HG03460 (cell line): ENCODE measurements around the gene LIMK2.
"Not testable (repeated sequence)": the region's sequence is repeated elsewhere in the genome, so short reads cannot be mapped to it uniquely, and the experiment has no call there.

Source experiments
- ATAC-seq: cut with Tn5 transposase; IDR thresholded peaks from one replicate; pipeline ENCODE4 v1.9.1; 2021; ENCODE audit not compliant: unreplicated experiment

LIMK2 gene

DNA sequence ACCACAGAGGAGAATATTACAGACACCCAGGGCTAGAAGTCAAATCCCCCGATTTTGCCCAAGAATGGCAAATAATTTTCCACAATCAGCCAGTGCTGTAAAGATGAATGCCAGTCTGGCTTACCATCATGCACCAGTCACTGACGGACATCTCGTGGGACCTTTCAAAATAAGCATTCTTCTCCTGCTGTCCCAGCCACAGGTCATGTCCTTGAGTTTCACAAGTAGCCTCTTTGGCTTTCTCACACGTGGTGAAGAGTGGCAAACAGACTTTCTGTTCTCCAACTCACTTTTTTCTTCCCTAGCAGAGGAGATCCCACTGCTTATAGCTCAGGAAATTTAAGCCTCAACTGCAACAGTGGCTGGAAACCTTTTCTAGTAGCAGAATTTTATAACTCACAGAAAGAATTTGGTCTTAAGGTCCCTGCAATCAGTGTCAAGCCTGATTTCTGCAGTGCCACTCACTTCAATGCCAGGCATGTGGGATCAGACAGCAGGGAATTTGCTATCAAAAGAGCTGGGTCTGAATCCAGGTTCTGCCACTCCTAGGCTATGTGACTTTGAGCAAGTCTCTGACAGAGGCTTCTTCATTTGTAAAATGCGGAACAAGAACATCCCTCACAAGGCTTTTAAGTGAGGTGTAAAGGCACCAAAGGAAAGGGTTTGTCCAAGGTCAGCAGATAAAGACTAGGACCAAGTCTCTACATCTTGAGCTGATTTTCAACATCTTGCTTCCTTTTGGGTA lies 76.6 kb downstream of the LIMK2 start:
- no peak for ATAC-seq

DNA sequence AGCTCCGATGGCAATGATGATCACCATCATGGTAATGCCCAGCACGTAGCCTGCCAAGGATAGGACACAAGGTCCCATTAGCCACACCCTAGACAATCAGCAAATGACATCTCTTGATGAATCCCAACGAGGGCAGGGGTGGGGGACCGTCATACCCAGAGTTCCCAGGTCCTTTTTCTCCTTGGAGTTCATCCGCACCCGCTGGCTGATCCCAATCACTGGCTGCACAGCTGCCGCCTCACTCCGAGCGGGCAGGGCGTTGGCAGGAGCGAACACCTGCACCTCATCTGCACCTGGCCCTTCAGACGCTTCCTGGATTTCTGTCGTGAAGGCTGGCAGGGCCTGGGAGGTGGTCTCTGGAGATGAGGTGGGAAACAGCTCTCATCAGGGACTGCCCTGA lies 77.2 kb downstream of the LIMK2 start:
- ATAC-seq: no peak

DNA sequence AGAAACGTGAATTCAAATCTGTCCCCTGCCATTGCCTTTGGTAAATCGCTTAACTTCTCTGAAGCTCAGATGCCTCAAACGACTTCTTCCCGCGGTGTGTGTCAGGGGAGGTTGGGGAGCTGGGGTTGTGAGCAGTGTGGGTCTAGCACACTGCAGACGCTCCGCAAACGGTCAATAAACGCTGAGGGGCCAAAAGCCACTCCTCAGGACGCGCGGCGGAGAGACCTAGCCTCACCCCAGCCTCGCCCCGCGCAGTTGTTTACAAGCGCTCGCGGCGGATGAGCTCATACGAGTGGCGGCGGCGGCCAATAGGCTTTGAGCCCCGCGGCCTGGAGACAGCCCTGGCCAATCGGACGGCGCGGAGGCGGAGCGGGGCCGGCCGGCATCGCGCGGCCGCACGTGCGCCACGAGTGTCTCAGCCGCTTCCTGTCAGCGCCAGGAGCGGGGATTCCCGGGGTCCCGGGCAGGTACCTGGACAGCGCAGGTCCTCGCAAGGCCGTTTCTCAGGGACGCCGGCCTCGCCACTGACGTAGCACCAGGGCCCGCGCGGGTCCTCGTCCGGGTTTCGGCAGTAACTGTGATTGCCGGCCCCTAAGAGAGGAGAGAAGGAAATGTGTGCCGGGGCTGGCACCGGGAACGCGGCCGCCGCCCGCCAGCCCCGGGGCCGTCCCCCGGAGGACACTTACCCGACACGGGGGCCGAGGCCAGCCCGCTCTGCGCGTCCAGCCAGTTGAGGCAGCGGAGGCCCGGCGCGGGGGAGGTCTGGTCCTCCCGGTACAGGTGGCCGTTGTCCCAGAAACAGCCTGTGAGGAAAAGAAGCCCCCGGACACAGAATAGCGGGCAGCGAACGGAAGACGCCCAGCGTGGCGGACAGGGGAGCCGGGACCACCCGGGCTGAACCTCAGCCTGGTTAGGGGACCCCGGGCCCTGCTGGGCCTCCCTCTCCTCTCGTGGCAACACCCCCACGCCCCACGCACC lies 78.7 kb downstream of the LIMK2 start:
- peak; percentile 75 for ATAC-seq

DNA sequence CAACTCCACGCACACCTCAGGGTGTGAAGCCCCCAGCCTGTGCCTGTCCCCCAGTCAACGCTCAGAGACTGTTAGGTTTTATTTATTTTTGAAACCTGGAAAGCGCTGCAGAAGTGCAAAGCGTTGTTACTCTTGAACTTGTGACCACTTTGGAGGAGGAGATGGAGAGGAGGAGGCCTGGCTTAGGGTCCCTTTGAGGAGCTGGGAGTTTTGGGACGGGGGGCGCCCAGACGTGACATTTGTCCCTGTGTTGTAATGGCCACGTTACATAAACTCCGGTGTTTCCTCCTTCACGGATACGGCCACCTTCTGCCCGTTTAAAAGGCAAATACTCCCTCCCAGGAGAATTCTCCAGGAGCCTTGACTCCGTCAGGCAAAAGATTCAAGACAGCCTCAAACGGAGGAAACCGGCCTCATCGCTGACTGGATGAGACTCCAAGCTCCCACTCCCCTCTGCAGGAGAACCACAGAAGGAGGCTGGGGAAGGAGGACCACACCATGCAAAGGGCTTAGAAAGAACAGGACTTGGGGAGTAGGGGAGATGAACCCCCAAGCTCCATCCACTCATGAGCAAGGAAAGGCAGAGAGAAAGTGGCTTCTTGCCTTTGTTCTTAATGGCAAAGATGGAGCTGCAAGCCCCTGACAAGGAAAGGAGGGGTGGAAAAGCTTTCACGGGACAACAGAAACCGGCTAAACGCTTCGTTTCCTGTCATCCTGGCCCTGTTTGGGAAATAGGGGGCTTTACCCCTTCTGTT lies 79.6 kb downstream of the LIMK2 start:
- no peak for ATAC-seq

DNA sequence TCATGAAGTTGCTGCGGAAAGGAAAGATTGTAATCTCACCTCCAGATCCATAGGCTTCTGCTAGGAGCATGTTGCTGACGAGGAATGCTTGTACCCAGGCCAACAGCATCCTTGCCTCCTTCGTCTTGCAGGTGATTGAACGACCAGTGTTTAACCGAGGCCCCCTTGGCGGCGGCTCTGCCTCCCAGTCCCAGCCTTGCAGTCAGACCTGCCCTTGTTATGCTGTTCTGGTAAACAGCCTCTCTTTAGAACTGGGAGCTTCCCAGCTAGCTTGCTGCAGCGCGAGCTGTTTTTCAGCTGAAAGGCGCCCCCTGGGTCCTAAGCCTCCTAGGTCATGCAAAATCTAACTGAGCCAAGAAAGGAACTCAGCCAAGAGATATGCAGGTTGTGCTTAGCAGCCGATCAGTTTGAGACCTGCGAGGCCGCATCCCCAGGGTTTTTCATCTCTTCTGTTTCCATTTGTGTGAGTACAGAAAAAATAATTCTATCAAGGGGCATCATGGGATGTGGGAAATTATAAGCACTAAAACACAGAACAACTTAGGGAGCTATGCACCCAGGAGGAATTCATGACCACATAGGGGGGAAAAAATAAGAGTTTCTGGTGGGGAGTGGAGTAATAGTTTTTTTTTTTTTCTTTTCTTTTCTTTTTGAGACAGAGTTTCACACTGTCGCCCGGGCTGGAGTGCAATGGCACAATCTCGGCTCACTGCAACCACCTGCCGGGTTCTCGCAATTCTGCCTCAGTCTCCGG lies 80.3 kb downstream of the LIMK2 start, which contains the start of gene PIK3IP1:
Gene PIK3IP1, minus strand, starts transcription at position 253 of the 754 bp plus-strand sequence. Its CDS starts 144 bp downstream, at position 109.
- no peak for ATAC-seq

DNA sequence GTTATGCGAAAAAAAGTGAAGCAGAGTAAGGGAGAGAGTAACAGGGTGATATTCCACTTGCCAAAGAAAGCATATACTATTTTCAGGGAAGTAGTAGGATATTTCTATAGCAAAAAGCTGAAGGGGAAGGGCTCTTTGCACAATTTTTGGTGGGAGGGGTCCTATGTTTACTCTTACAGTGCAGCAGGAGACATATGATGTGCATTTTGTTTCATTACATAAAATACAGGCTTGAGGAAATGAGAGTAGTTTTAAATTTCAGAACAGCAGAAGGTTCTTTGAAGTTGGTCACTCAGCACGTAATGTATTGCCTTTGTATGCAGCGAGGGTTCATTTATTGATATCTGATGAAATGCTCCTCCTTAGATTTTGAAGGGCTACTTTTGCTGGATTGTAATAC lies 83.3 kb downstream of the LIMK2 start:
- no peak for ATAC-seq

DNA sequence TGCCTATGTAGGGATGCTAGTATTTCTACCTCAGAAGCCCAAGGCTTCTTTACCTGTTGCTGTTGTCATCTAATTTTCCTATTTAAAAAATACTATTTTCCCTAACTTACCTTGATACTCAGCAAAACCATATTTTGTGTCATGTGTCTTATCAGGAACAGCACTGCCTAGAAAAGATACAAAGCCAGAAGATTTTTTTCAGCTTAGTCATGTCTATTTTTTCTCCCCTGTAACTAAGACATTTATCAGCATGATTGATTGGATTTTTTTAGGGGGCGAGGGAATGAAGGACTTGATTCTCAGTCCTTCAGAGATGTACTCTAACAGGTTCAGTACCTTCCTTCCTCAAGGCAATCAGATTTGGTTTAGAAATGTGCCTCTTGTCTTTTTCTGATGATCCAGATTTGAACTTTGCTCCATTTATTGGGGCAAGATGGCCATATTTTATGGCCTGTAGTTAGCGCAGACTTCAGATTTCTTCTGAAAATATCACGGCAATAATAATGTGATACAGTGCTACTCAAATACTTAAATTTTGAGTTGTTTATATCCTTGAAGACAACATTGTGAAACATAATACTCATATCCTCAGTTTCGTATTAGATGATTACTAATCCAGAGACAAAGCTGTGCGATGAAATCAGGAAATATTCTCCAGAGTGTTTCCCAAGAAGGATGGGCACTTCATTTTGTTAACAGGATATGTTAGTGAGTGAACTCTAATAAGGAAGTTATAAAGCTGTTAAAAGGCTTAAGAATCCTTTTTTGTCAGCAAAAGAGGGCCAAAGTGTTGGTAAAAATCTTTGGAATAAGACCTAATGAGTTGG lies 83.9 kb downstream of the LIMK2 start:
- ATAC-seq: no peak

DNA sequence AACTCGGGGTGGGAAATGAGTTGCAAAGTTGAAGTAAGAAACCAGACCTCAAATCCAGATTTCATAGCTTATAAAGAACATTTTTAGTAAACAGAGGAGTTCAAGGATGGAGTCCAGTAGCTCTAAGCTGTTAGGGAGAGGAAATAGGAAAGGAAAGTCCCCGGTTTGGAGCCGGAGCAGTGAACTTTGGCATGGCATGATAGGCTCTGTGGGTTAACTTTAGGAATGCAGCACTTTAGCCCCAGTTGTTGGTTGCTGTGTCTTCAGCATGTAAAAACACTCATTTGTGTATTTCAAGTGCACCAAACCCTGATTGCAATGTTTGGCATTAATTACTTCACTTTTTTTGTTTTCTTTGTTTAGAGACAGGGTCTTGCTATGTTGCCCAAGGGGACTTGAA lies 88.8 kb downstream of the LIMK2 start:
- no peak for ATAC-seq

DNA sequence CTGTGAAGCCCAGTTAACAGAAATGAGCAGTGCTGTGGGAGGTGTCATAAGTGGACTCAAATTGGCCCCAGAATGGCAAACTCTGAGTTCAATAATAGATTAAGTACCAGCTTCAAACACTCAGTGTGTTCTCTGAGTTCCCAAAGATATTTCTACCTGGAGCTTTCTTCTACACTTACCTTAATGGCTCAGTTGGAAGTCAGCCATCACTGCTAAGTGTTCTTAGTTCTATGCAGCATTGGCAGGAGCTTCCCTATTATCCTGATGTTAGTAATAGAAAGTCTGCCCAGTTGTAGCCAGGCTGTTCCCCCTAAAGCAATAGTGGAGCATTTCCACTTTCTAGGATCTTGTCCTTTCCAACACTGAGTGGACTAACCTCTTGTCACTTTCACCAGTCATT lies 89.9 kb downstream of the LIMK2 start:
- no peak for ATAC-seq

DNA sequence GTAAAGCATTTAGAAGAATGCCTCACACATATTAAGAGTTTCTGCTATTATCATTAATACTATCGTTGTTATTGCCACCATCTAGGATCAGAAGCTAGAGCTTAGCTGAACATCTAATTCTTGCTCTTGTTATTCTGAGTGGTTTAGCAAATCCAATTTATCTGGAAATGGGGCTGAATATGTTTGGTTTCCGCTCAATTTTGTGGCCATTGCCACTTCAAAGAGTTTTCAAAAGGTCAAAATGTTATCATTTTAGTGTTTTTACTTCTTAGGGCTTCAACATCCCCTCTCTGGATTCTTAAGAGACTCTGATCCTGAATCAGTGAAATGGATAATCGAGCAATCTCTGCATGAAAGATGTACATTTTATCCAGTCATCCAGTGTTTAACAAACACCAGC lies 90.4 kb downstream of the LIMK2 start:
- no peak for ATAC-seq

DNA sequence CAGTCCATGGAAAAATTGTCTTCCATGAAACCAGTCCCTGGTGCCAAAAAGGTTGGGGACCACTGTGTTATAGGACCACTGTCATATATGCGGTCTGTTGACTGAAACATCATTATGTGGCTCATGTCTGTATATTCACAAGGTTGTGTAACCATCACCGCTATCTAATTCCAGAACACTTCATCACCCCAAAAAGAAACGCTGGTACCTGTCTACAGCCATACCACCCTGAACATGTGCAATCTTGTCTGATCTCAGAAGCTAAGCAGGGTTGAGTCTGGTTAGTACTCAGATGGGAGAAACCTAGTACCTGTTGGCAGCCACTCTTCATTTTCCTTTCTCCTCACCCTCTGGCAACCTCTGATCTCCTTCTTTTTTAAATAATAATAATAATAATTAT lies 93.1 kb downstream of the LIMK2 start:
- ATAC-seq: no peak

DNA sequence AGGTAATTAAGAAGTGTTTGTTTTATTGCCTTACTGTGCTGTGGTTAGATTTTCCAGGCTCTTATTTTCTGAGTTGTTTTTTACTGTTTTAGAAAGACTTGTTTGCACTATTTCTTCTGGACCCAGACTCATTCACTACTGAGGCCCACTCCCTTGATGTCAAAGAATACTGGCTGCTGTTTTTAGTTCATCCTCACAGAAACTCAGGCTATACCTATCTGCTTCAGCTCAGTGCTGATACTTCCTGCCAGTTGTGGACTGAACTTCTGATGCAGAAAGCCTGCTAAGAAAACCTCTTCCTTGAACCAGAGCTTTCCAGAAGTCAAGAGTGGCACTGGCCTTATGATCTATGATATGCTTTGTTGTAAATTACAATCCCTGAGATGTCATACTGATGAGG lies 96.1 kb downstream of the LIMK2 start:
- ATAC-seq: no peak

DNA sequence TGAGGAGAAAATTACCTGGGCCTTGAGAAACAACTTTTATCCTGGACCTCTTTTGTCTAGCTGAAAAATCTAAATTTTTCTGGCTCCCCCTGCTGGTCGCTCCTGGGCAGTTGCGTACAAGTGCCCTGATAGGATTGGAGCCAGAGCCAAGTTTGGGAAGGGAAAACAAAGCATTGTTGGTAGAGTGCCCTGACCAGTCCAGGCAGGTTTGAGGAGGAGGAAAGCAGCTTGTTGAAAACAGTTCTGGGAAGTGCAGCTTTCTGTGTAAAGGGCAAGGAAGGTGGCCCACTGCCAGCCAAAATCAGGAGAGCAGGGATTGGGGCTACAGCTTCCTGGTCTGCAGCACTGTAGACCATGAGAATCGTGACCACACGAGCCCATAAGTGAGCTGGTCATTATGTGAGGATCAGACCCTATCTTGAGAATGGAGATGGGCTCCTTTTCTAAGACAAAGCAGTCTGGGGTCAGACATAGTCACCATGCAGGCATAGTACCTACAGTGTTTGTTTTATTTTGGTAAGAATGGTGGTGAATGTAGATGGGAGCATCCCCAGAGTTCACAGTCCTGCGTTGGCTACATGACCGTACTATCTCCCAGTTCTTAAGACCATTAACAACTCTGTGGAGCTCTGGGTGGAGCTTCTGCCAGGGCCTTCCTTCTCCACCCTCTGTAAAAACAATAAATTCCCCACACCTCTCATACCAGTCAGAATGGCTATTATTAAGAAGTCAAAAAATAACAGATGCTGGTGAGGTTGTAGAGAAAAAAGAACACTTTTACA lies 101.5 kb downstream of the LIMK2 start:
- ATAC-seq: no peak

DNA sequence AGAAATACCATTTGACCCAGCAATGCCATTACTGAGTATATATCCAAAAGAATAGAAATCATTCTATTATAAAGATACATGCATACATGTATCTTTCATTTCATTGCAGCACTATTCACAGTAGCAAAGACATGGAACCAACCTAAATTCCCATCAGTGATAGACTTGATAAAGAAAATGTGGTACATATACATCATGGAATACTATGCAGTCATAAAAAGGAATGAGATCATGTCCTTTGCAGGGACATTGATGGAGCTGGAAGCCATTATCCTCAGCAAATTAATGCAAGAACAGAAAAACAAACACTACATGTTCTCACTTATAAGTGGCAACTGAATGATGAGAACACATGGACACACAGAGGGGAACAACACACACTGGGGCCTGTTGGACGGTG lies 102.1 kb downstream of the LIMK2 start:
- ATAC-seq: not testable (repeated sequence)

DNA sequence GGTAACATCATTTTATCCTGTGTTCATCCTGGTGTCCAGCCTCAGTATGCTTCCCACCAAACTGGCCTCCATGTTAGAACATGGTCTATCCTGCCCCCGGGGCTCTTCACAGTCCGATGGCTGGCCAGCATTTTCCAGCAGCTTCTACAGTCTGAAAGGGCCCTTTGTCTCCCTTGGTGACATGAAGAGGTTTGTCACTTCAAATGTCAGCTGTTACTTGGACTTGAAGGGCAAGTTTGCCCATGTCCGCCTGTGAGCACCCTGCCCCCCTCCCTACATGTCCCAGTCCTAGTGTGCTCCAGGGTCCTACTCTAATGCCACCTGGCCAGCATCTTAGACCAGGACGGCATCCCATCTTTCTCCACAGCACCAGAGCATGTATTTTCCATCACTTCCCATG lies 109.3 kb downstream of the LIMK2 start:
- no peak for ATAC-seq

DNA sequence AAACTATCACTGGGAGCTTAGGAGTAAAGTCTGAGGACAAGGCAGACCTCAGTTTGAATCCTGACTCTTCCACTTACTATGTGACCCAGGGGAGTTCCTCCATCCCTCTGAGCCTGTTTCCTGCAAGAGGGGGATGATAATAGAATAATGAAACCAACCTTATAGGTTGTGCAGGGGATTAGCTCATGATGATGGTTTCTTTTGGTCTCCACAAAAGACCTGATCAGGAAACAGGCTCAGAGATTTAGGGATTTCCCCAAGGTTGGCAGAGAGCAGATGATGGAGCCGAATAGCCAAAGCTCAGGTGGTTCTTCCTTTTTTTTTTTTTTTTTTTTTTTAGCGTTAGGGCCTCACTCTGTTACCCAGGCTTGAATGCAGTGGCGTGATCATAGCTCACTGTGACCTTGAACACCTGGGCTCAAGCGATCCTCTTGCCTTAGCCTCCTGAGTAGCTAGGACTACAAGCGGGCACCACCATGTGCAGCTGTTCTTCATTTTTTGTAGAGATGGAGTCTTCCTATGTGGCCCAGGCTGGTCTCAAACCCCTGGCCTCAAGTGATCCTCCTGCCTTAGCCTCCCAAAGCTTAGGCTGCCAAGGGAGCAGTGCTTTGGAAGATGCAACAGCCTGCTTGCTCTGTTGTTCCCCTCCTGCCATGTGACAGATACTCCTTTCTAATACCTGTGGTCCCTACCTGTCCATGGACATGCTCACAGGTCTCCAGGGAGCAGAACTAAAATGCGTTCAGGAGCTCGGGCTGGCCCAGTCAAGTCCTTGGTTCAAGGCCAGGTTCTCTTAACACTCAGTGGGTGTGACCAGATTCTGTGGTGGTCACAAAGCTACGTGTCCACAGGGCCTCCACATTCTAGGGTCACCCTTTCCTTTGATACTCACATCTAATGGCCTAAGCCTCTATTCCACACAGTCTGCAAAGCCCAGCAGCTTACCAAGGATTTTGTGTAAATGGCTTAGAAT lies 111.8 kb downstream of the LIMK2 start:
- ATAC-seq: no peak

DNA sequence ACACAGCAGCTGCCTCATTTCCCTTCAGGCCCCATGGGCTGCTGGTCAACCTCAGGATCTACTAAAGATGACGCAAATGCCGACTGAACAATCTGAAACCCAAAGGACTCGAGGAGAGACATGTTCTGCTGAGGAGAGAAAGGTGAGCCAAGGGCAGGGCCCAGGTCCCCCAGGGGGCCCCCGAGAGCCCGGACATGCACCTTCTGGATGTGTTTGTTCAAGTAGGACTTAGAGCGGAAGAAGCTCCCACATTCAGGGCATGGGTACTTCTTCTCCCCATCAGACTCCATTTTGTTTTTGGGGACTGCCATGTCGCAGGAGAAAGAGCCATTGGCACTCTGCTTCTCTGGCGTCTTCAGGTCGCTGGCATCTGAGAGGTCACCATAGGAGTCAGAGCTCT lies 114.8 kb downstream of the LIMK2 start:
- no peak for ATAC-seq
